IPS-20b (cell line): ENCODE measurements around the gene HDAC1.

Experiments used
- H3K27ac ChIP-seq: one replicate; pipeline ENCODE4 v1.5.1; 2013; ENCODE audit warnings: low read length
- H3K27me3 ChIP-seq: 2 replicates; pipeline ENCODE4 v1.6.1; 2013; ENCODE audit warnings: mild to moderate bottlenecking, low read length, inconsistent platforms; ENCODE audit not compliant: insufficient read depth
- H3K36me3 ChIP-seq: 2 replicates; pipeline ENCODE4 v1.6.1; 2013; ENCODE audit warnings: low read depth, mild to moderate bottlenecking, inconsistent platforms, low read length, moderate library complexity; ENCODE audit not compliant: insufficient read depth
- H3K4me1 ChIP-seq: 2 replicates; pipeline ENCODE4 v1.6.1; 2013; ENCODE audit warnings: mild to moderate bottlenecking, control low read depth, inconsistent platforms, low read length, moderate library complexity; ENCODE audit not compliant: insufficient read depth
- H3K4me3 ChIP-seq: 2 replicates; pipeline ENCODE4 v1.5.1; 2013; ENCODE audit warnings: mild to moderate bottlenecking, low read length, inconsistent platforms
- H3K9ac ChIP-seq: 2 replicates; pipeline ENCODE4 v1.6.1; 2013; ENCODE audit warnings: low read depth, mild to moderate bottlenecking, inconsistent platforms, low read length, moderate library complexity
- H3K9me3 ChIP-seq: 2 replicates; pipeline ENCODE4 v1.6.1; 2013; ENCODE audit warnings: mild to moderate bottlenecking, low read depth, low read length, inconsistent platforms; ENCODE audit not compliant: insufficient read depth

HDAC1 gene

GRCh38 chr1:32291708-32292538 is at the start of gene HDAC1:
TSS of gene HDAC1 (plus strand) at chr1:32292083. CDS start at chr1:32292170, 87 bp downstream.
- no peak within 1 kb of the TSS for H3K27ac ChIP-seq
- peak within 1 kb of the TSS; percentile 92 for H3K4me3 ChIP-seq
- no peaks in the 10 kb centered on the region for H3K36me3 ChIP-seq
- peak within 1 kb of the TSS; percentile 80 for H3K9ac ChIP-seq
- H3K4me1 ChIP-seq = peaks cover 2% of the 10 kb centered on the region; the same call in 1 of the 2 replicates
- no peaks in the 10 kb centered on the region for H3K9me3 ChIP-seq
- no peaks in the 10 kb centered on the region for H3K27me3 ChIP-seq

GRCh38 chr1:32242341-32242851 is 49.5 kb upstream of the HDAC1 start:
- Histone ChIP-seq H3K9me3 (no peaks in the 10 kb centered on the region), H3K36me3 (no peaks in the 10 kb centered on the region), H3K9ac (no peak overlapping the region), H3K4me3 (no peak overlapping the region), H3K27ac (no peak overlapping the region), H3K4me1 (peaks cover 3% of the 10 kb centered on the region; the same call in 1 of the 2 replicates), H3K27me3 (no peaks in the 10 kb centered on the region; the same call in 1 of the 2 replicates)

GRCh38 chr1:32246888-32247273 is 45.0 kb upstream of the HDAC1 start, which contains the start of gene FAM167B:
TSS of gene FAM167B (plus strand) at chr1:32247222. CDS start at chr1:32247422, 200 bp downstream.
- H3K4me3 ChIP-seq = no peak within 1 kb of the TSS; the same call in 1 of the 2 replicates
- peaks cover 18% of the 10 kb centered on the region; the same call in 1 of the 2 replicates for H3K4me1 ChIP-seq
- H3K36me3 ChIP-seq = no peaks in the 10 kb centered on the region
- H3K27me3 ChIP-seq = no peaks in the 10 kb centered on the region
- H3K9ac ChIP-seq = no peak within 1 kb of the TSS
- H3K27ac ChIP-seq = no peak within 1 kb of the TSS
- H3K9me3 ChIP-seq = no peaks in the 10 kb centered on the region

GRCh38 chr1:32247452-32247851 is 44.4 kb upstream of the HDAC1 start:
- no peaks in the 10 kb centered on the region for H3K36me3 ChIP-seq
- no peaks in the 10 kb centered on the region for H3K9me3 ChIP-seq
- no peak overlapping the region for H3K9ac ChIP-seq
- peaks cover 17% of the 10 kb centered on the region; the same call in 1 of the 2 replicates for H3K4me1 ChIP-seq
- no peak overlapping the region for H3K27ac ChIP-seq
- no peak overlapping the region for H3K4me3 ChIP-seq
- H3K27me3 ChIP-seq = no peaks in the 10 kb centered on the region

GRCh38 chr1:32247983-32248889 is 43.6 kb upstream of the HDAC1 start:
- peak overlapping the region; percentile 45; the same call in 1 of the 2 replicates for H3K4me3 ChIP-seq
- no peaks in the 10 kb centered on the region for H3K27me3 ChIP-seq
- peaks cover 15% of the 10 kb centered on the region; the same call in 1 of the 2 replicates for H3K4me1 ChIP-seq
- H3K9me3 ChIP-seq = no peaks in the 10 kb centered on the region
- H3K27ac ChIP-seq = no peak overlapping the region
- H3K36me3 ChIP-seq = no peaks in the 10 kb centered on the region
- H3K9ac ChIP-seq = peak overlapping the region; percentile 10; the same call in 1 of the 2 replicates

GRCh38 chr1:32249831-32250525 is 41.9 kb upstream of the HDAC1 start:
- Histone ChIP-seq H3K9ac (peak overlapping the region; percentile 7; the same call in 1 of the 2 replicates), H3K4me3 (no peak overlapping the region), H3K9me3 (no peaks in the 10 kb centered on the region), H3K4me1 (peaks cover 15% of the 10 kb centered on the region; the same call in 1 of the 2 replicates), H3K27me3 (no peaks in the 10 kb centered on the region), H3K27ac (no peak overlapping the region), H3K36me3 (no peaks in the 10 kb centered on the region)

GRCh38 chr1:32250893-32251716 is 40.8 kb upstream of the HDAC1 start, which contains the start of gene LCK:
TSS of gene LCK (plus strand) at chr1:32251265. CDS start at chr1:32274330, 23,065 bp downstream.
- H3K36me3 ChIP-seq = no peaks in the 10 kb centered on the region
- H3K9me3 ChIP-seq = no peaks in the 10 kb centered on the region
- H3K27ac ChIP-seq = no peak within 1 kb of the TSS
- no peak within 1 kb of the TSS for H3K4me3 ChIP-seq
- H3K9ac ChIP-seq = peak within 1 kb of the TSS; percentile 7; the same call in 1 of the 2 replicates
- H3K4me1 ChIP-seq = peaks cover 15% of the 10 kb centered on the region; the same call in 1 of the 2 replicates
- no peaks in the 10 kb centered on the region for H3K27me3 ChIP-seq

- H3K4me3 ChIP-seq = no peak overlapping the region
- no peak overlapping the region for H3K27ac ChIP-seq
- H3K9me3 ChIP-seq = no peaks in the 10 kb centered on the region
- H3K36me3 ChIP-seq = no peaks in the 10 kb centered on the region
- no peak overlapping the region for H3K9ac ChIP-seq
- H3K4me1 ChIP-seq = peaks cover 3% of the 10 kb centered on the region; the same call in 1 of the 2 replicates
- H3K27me3 ChIP-seq = no peaks in the 10 kb centered on the region
These were observed 36.5 kb upstream of the HDAC1 start for GRCh38 chr1:32255072-32256071.

GRCh38 chr1:32256473-32257226 is 35.2 kb upstream of the HDAC1 start:
- Histone ChIP-seq H3K4me1 (no peaks in the 10 kb centered on the region), H3K27me3 (no peaks in the 10 kb centered on the region), H3K27ac (no peak overlapping the region), H3K9ac (no peak overlapping the region), H3K4me3 (no peak overlapping the region), H3K9me3 (no peaks in the 10 kb centered on the region), H3K36me3 (no peaks in the 10 kb centered on the region)
